C4-2B (cell line): ENCODE measurements around the gene MSI1.
"Not testable (repeated sequence)": the region's sequence is repeated elsewhere in the genome, so short reads cannot be mapped to it uniquely, and the experiment has no call there.

Experiments
- H3K27ac ChIP-seq: fragments of 450-650 bp; 2 replicates; pipeline ENCODE4 v1.5.1; 2017
- ZFX ChIP-seq: fragments of 450-650 bp; IDR thresholded peaks from 2 replicates; pipeline ENCODE4 v1.6.1; 2017
- TF ChIP-seq, protein P1 (sequence below): fragments of 450-650 bp; conservative IDR thresholded peaks from 2 replicates; pipeline ENCODE4 v1.5.1; 2017; ENCODE audit warnings: mild to moderate bottlenecking

MSI1 gene

DNA sequence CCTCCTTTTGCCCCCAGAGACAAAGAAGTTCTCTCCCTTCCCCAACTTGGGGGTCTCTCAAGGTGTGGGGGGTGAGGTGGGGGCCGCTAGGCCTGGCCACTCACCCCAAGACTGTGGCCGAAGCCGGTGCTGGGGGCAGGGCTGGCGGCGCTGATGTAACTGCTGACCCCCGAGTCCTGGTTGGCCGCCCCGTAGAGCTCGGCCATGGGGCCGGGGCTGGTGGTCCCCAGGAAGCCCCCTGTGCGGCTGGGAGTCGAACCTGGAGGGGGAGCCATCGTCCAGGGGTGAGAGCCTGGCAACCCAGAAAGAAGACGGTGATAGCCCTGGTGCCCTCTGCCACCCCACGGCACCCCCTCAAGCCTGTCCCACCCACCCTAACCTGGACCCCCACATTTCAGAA is 22.9 kb downstream of the MSI1 start:
- no peak for TF ChIP-seq ZFX
- H3K27ac ChIP-seq: no peak overlapping the region

DNA sequence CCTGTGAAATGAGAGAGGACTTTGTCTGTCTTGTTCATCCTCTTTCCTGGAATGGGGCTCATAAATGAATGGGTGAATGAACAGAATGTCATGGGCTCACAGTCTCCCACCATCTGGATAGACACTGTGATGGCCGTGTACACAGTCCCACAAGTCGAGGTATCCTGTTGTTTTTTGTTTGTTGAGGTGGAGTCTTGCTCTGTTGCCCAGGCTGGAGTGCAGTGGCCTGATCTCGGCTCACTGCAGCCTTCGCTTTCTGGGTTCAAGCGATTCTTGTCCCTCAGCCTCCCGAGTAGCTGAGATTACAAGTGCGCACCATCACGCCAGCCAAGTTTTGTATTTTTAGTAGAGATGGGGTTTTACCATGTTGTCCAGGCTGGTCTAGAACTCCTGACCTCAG is 25.3 kb downstream of the MSI1 start:
- TF ChIP-seq ZFX: no peak

DNA sequence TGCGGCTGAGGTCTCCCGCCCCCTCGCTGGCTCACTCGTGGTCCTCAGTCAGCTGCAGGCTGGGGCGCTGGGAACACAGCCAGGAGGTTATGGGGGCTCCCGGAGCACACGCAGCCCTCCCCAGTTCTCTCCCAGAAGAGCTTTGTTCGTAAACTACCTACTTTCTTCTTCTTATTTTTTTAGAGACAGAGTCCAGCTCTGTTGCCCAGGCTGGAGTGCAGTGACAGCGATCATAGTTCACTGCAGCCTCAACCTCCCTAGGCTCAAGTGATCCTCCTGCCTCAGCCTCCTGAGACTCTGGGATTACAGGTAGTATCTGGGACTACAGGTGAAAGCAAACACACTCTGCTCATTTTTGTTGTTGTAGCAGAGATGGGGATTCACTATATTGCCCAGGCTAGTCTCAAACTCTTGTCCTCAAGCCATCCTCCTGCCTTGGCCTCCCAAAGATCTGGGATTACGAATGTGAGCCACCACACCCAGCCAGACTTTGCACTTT is 25.9 kb downstream of the MSI1 start:
- no peak overlapping the region for H3K27ac ChIP-seq
- TF ChIP-seq, protein P1, sequence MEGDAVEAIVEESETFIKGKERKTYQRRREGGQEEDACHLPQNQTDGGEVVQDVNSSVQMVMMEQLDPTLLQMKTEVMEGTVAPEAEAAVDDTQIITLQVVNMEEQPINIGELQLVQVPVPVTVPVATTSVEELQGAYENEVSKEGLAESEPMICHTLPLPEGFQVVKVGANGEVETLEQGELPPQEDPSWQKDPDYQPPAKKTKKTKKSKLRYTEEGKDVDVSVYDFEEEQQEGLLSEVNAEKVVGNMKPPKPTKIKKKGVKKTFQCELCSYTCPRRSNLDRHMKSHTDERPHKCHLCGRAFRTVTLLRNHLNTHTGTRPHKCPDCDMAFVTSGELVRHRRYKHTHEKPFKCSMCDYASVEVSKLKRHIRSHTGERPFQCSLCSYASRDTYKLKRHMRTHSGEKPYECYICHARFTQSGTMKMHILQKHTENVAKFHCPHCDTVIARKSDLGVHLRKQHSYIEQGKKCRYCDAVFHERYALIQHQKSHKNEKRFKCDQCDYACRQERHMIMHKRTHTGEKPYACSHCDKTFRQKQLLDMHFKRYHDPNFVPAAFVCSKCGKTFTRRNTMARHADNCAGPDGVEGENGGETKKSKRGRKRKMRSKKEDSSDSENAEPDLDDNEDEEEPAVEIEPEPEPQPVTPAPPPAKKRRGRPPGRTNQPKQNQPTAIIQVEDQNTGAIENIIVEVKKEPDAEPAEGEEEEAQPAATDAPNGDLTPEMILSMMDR: no peak
- TF ChIP-seq ZFX: no peak

More for the DNA sequence above, 25.3 kb downstream of the MSI1 start:
- no peak overlapping the region for H3K27ac ChIP-seq

DNA sequence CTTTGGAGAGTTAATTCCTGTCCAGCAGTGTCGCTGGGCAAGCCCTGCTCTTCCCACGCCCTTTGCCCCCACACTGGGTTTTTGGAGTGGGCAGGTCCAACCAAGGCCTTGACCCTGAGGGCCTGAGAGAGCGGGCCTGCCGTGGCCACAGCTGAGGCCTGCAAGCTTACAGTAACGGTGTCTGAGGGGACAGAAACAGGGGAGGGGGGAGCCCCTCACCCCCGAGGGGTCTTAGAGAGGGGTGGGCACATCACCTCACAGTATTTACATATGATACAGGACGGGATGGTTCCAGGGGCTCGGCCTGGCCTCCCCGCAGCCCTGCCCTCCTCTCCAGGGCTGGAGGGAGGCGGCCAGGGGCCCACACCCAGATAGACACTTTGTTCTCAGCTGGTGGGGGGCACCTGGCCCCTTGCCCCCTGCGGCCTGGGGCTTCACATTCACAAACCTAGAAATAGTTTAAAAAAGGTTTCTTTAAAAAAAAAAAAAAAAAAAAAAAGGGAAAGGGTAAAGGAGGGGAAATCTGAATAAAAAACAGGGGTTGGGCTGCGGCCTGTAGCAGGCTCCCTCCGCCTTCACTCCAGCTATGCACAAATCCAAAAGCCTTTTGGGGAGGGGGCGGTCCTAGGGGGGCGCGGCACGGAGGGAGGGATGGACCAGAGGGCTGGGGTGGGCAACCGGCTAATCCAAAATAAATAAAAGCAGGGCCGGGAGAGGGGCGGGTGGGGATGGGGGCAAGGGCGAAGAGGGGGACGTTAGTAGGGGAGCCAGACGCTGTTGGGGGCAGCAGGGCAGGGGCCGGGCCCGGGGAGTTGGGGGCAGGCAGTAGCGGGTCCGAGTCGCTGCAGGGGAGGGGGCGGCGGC is 26.6 kb downstream of the MSI1 start:
- TF ChIP-seq, protein P1: no peak
- TF ChIP-seq ZFX: no peak
- H3K27ac ChIP-seq: no peak overlapping the region

DNA sequence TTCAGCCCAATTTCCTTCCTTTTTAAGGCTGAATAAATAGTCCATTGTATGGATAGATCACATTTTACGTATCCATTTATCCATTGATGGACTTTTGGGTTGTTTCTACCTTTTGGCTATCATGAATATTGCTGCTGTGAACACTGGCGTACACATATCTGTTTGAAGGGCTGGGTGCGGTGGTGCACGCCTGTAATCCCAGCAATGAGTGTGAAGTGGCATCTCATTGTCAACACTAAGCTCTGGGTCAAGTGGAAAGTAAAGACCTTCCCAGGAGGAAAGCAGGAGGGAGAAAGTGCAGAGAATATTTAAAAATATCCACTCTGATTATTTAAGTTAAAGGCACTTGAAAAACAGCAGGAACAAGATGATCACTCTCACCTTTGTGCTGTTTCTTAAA is 29.7 kb downstream of the MSI1 start:
- H3K27ac ChIP-seq: no peak overlapping the region
- no peak for TF ChIP-seq ZFX
- TF ChIP-seq, protein P1: no peak

DNA sequence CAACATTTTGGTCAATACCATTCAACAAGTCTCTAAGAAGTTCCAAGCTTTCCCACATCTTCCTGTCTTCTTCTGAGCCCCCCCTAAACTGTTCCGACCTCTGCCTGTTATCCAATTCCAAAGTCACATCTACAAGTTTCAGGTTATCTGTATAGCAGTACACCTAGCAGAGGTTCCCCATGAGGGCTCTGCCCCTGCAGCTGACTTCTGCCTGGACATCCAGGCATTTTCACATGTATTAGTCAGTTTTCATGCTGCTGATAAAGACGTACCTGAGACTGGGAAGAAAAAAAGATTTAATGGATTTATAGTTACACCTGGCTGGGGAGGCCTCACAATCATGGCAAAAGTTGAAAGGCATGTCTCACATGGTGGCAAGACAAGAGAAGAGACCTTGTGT is 31.2 kb downstream of the MSI1 start:
- TF ChIP-seq ZFX: no peak
- TF ChIP-seq, protein P1: no peak
- no peak overlapping the region for H3K27ac ChIP-seq

DNA sequence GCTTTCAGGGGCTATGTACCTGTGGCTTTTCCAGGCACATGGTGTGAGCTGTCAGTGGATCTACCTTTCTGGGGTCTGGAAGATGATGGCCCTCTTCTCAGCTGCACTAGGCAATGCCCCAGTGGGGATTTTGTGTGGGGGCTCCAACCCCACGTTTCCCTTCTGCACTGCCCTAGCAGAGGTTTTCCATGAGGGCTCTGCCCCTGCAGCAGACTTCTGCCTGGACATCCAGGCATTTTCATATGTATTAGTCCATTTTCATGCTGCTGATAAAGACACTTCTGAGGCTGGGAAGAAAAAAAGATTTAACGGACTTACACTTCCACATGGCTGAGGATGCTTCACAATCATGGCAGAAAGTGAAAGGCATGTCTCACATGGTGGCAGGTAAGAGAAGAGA is 32.6 kb downstream of the MSI1 start:
- H3K27ac ChIP-seq: not testable (repeated sequence)

DNA sequence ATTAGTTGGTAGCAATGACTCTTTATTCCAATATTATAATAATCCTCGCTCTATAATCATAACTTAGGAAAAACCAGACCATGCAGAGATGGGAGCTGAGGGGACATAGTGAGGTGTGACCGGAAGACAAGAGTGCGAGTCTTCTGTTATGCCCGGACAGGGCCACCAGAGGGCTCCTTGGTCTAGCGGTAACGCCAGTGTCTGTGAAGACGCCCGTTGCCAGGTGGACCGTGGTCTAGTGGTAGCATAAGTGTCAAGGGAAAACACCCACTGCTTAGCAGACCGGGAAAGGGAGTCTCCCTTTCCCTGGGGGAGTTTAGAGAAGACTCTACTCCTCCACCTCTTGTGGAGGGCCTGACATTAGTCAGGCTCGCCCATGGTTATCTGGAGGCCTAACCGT is 33.5 kb downstream of the MSI1 start:
- H3K27ac ChIP-seq: not testable (repeated sequence)
- TF ChIP-seq, protein P1: peak; percentile 76

DNA sequence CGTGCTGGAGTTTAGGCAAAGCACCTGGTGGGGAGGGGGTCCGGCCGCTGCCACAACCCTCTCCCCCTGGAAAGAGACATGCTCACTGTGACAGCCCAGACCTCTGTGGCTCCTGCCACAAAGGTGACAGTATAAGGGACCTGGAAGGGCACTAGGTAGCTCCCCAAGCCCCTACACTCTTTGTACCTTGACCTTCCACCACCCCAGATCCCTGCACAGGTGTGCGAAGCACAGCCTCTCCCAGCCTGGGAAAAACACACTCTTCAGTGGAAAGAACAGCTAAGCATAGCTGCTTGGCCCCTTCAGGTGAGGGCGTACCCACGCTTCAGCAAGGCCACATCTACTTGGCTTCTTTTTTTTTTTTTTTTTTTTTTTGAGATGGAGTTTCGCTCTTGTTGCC is 36.4 kb downstream of the MSI1 start:
- TF ChIP-seq, protein P1: no peak
- no peak for TF ChIP-seq ZFX

More for the DNA sequence above, 36.4 kb downstream of the MSI1 start:
- H3K27ac ChIP-seq: no peak overlapping the region
